GM23248 (cell line): Measurements from ENCODE around the gene ADCY10. TPM values are rescaled to one million over a fixed set of nuclear protein-coding genes. Genes with fewer than 3 reads are reported as not detected.

ENCODE experiments used
- DNase-seq: peaks from one replicate; pipeline ENCODE4 v3.0.0-alpha.2; 2015
- H2AFZ ChIP-seq: fragments of 200-600 bp; sonication (generic); 2 replicates; pipeline ENCODE4 v1.6.1; 2016; ENCODE audit warnings: antibody characterized with exemption
- H3F3A ChIP-seq: fragments of 200-600 bp; sonication (generic); 2 replicates; pipeline ENCODE4 v1.6.1; 2016; ENCODE audit warnings: mild to moderate bottlenecking, antibody characterized with exemption, mixed run types; ENCODE audit not compliant: insufficient read depth
- H3K27ac ChIP-seq: fragments of 200-600 bp; sonication (generic); 2 replicates; pipeline ENCODE4 v1.5.1; 2016; ENCODE audit warnings: mild to moderate bottlenecking
- H3K27me3 ChIP-seq: fragments of 200-600 bp; sonication (generic); replicated peaks from 2 replicates; pipeline ENCODE4 v1.6.1; 2016; ENCODE audit warnings: mild to moderate bottlenecking; ENCODE audit not compliant: insufficient read depth
- H3K36me3 ChIP-seq: fragments of 200-600 bp; sonication (generic); 2 replicates; pipeline ENCODE4 v1.6.1; 2016; ENCODE audit warnings: low read depth, mild to moderate bottlenecking
- H3K4me1 ChIP-seq: fragments of 200-600 bp; sonication (generic); 2 replicates; pipeline ENCODE4 v1.6.1; 2016; ENCODE audit warnings: mild to moderate bottlenecking; ENCODE audit not compliant: insufficient read depth
- H3K4me2 ChIP-seq: fragments of 200-600 bp; sonication (generic); one replicate; pipeline ENCODE4 v1.6.1; 2016; ENCODE audit warnings: mild to moderate bottlenecking; ENCODE audit not compliant: unreplicated experiment
- H3K4me3 ChIP-seq: fragments of 200-600 bp; sonication (generic); 2 replicates; pipeline ENCODE4 v1.5.1; 2016; ENCODE audit warnings: mild to moderate bottlenecking
- H3K79me2 ChIP-seq: fragments of 200-600 bp; sonication (generic); 2 replicates; pipeline ENCODE4 v1.6.1; 2016; ENCODE audit warnings: mild to moderate bottlenecking; ENCODE audit not compliant: insufficient read depth
- H3K9ac ChIP-seq: fragments of 200-600 bp; sonication (generic); 2 replicates; pipeline ENCODE4 v1.6.1; 2016; ENCODE audit warnings: mild to moderate bottlenecking
- H3K9me2 ChIP-seq: fragments of 200-600 bp; sonication (generic); 2 replicates; pipeline ENCODE4 v1.6.1; 2016; ENCODE audit warnings: mixed run types, mild to moderate bottlenecking, moderate library complexity; ENCODE audit not compliant: insufficient read depth
- H3K9me3 ChIP-seq: fragments of 200-600 bp; sonication (generic); one replicate; pipeline ENCODE4 v1.6.1; 2017; ENCODE audit warnings: low read depth
- H4K20me1 ChIP-seq: fragments of 200-600 bp; sonication (generic); 2 replicates; pipeline ENCODE4 v1.6.0; 2016; ENCODE audit not compliant: insufficient read depth
- EZH2 ChIP-seq: fragments of 200-600 bp; sonication (generic); IDR thresholded peaks from 2 replicates; pipeline ENCODE4 v1.6.1; 2018; ENCODE audit warnings: antibody characterized with exemption, mild to moderate bottlenecking; ENCODE audit not compliant: insufficient read depth, poor library complexity, severe bottlenecking
- EZH2phosphoT487 ChIP-seq: fragments of 200-600 bp; sonication (generic); IDR thresholded peaks from 2 replicates; pipeline ENCODE4 v1.6.1; 2018; ENCODE audit warnings: antibody characterized with exemption, moderate library complexity, mild to moderate bottlenecking, low read depth; ENCODE audit not compliant: insufficient read depth
- WGBS, 2 experiments: methylation state at CpG; one replicate each; pipeline ENCODE4 v1.1.6; 2015 to 2017; ENCODE audit warnings: low lambda C conversion rate in 2 of 2, low coverage in 1 of 2; ENCODE audit errors: missing lambda C conversion rate in 2 of 2; 5-methylcytosine and 5-hydroxymethylcytosine counted together
- in situ Hi-C: fragments of 300-500 bp; cut with MboI; formaldehyde crosslinking; loops from 2 replicates; pipeline ENCODE4 v1.15.0; 2020
- polyA plus RNA-seq: library from polyadenylated mRNA; unstranded; fragments of >200 nt; fragmentation: Nextera tagmentation; extraction: Ambion mirVana; gene quantifications from 2 replicates; pipeline ENCODE4 v1.2.1, GENCODE V29; 2016
- total RNA-seq: library from RNA; depleted of rRNA; stranded (reverse); fragments of >200 nt; shearing (Covaris generic); gene quantifications from 2 replicates; pipeline ENCODE4 v1.2.3, GENCODE V29; 2014

ADCY10 gene
- total and polyA plus RNA-seq, 2 experiments from 2014 or later, result 0.11 TPM

- H3K4me3 ChIP-seq, result no peak overlapping the region
- TF ChIP-seq EZH2, result no peak
- TF ChIP-seq EZH2phosphoT487, result no peak
- H3K4me2 ChIP-seq, result no peak overlapping the region
- H3K79me2 ChIP-seq, result no peaks in the 10 kb centered on the region
- in situ Hi-C loops, result no loop called here
- WGBS, 2 experiments, result 74 to 82% methylated on average over 4 of the region's 4 CpGs
- no peaks in the 10 kb centered on the region for H3K27me3 ChIP-seq
- H3K9ac ChIP-seq, result no peak overlapping the region
- peaks cover 51% of the 10 kb centered on the region for H3K4me1 ChIP-seq
- no peak overlapping the region for H2AFZ ChIP-seq
- H3K9me2 ChIP-seq, result no peaks in the 10 kb centered on the region
- H3K9me3 ChIP-seq, result no peaks in the 10 kb centered on the region
- no peak overlapping the region for H3K27ac ChIP-seq
- no peaks in the 10 kb centered on the region for H3K36me3 ChIP-seq
- no peak for DNase-seq
- peaks cover 52% of the 10 kb centered on the region for H3F3A ChIP-seq
- no peaks in the 10 kb centered on the region for H4K20me1 ChIP-seq
These were observed 114.2 kb downstream of the ADCY10 start for GRCh38 chr1:167799747-167800146.

GRCh38 chr1:167798952-167799351 lies 115.0 kb downstream of the ADCY10 start:
- Histone ChIP-seq H3K4me3 (no peak overlapping the region), H3K9me2 (no peaks in the 10 kb centered on the region), H3K79me2 (no peaks in the 10 kb centered on the region), H3K4me1 (peaks cover 51% of the 10 kb centered on the region), H3K27ac (no peak overlapping the region), H3F3A (peaks cover 52% of the 10 kb centered on the region), H3K9me3 (no peaks in the 10 kb centered on the region), H3K36me3 (no peaks in the 10 kb centered on the region), H3K4me2 (no peak overlapping the region), H3K27me3 (no peaks in the 10 kb centered on the region), H4K20me1 (no peaks in the 10 kb centered on the region), H2AFZ (no peak overlapping the region), H3K9ac (no peak overlapping the region)
- in situ Hi-C loops, result no loop called here
- 87 to 92% methylated on average over 4 of the region's 4 CpGs for WGBS, 2 experiments
- DNase-seq, result no peak
- TF ChIP-seq EZH2 (no peak), EZH2phosphoT487 (no peak)

GRCh38 chr1:167797015-167797414 lies 116.9 kb downstream of the ADCY10 start:
- no peaks in the 10 kb centered on the region for H3K9me3 ChIP-seq
- DNase-seq, result peak; percentile 99
- H3K4me1 ChIP-seq, result peaks cover 61% of the 10 kb centered on the region
- peaks cover 64% of the 10 kb centered on the region for H3F3A ChIP-seq
- WGBS, 2 experiments, result 0% methylated on average over 2 of the region's 2 CpGs
- no peaks in the 10 kb centered on the region for H3K36me3 ChIP-seq
- H3K27ac ChIP-seq, result peak overlapping the region; percentile 93
- in situ Hi-C loops, result no loop called here
- TF ChIP-seq EZH2 (no peak), EZH2phosphoT487 (no peak)
- no peaks in the 10 kb centered on the region for H3K27me3 ChIP-seq
- H4K20me1 ChIP-seq, result no peaks in the 10 kb centered on the region
- H3K9ac ChIP-seq, result peak overlapping the region; percentile 69
- no peaks in the 10 kb centered on the region for H3K9me2 ChIP-seq
- no peaks in the 10 kb centered on the region for H3K79me2 ChIP-seq
- peak overlapping the region; percentile 51 for H3K4me3 ChIP-seq
- no peak overlapping the region for H2AFZ ChIP-seq
- peak overlapping the region; percentile 61 for H3K4me2 ChIP-seq

GRCh38 chr1:167795810-167796740 lies 117.9 kb downstream of the ADCY10 start:
- H4K20me1 ChIP-seq, result no peaks in the 10 kb centered on the region
- peak overlapping the region; percentile 7; the same call in 1 of the 2 replicates for H3K4me3 ChIP-seq
- no peaks in the 10 kb centered on the region for H3K27me3 ChIP-seq
- TF ChIP-seq EZH2 (no peak), EZH2phosphoT487 (no peak)
- peak overlapping the region; percentile 93 for H3K27ac ChIP-seq
- peak; percentile 37 for DNase-seq
- H3K4me2 ChIP-seq, result peak overlapping the region; percentile 61
- H3K79me2 ChIP-seq, result no peaks in the 10 kb centered on the region
- in situ Hi-C loops, result no loop called here
- 21 to 24% methylated on average over 10 of the region's 10 CpGs for WGBS, 2 experiments
- H3K36me3 ChIP-seq, result 0 out of 2 replicates have a peak, but pooled peaks cover 2% of the 10 kb centered on the region
- no peaks in the 10 kb centered on the region for H3K9me2 ChIP-seq
- peaks cover 66% of the 10 kb centered on the region for H3F3A ChIP-seq
- H3K9me3 ChIP-seq, result no peaks in the 10 kb centered on the region
- H3K9ac ChIP-seq, result peak overlapping the region; percentile 69
- peak overlapping the region; percentile 12; the same call in 1 of the 2 replicates for H2AFZ ChIP-seq
- H3K4me1 ChIP-seq, result peaks cover 68% of the 10 kb centered on the region
